SK-N-SH treated with all-trans-retinoic acid at 6 μM for 48 hours (cell line): ENCODE data around the gene SDK2.

Experiments used
- ARNTL ChIP-seq: fragments of 450-650 bp; formaldehyde crosslinking; IDR thresholded peaks from 2 replicates; pipeline ENCODE4 v1.5.0; 2020; ENCODE audit warnings: low read depth, mild to moderate bottlenecking, moderate library complexity, borderline replicate concordance
- BACH2 ChIP-seq: fragments of 250-450 bp; sonication (Bioruptor Pico); IDR thresholded peaks from 2 replicates; pipeline ENCODE4 v1.9.0; 2021; ENCODE audit warnings: mild to moderate bottlenecking, borderline replicate concordance
- ZFP30 ChIP-seq: fragments of 450-650 bp; formaldehyde crosslinking; IDR thresholded peaks from 2 replicates; pipeline ENCODE4 v1.5.0; 2022; ENCODE audit warnings: mild to moderate bottlenecking, moderate library complexity

DNA sequence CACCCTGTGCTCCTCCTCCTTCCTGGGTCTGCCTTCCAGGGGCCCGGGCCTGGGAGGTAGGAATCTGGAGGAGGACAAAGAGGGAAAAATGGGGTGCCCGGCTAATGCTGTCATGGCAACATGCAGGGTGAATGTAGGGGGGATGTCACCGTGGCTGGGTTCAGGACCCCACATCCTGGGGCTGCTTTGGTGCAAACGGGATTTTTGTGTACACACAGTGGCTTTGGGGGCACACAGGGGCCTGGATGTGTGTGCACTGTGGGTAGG, 295.5 kb downstream of the SDK2 start:
- TF ChIP-seq ZFP30 (CRISPR knock-in tag) (no peak), BACH2 (no peak), ARNTL (CRISPR knock-in tag) (no peak)
